HL-60 (cell line): ENCODE results near the gene SLC16A13.

ENCODE experiments used
- DNase-seq, 2 experiments: peaks; one replicate each; pipeline ENCODE4 v3.0.0-alpha.2; 2010 to 2020; ENCODE audit warnings: low read depth in 1 of 2, low spot score in 1 of 2
- H3K27ac ChIP-seq: fragments of 250-450 bp; sonication (Bioruptor Pico); replicated peaks from 2 replicates; pipeline ENCODE4 v1.5.1; 2020; ENCODE audit warnings: mild to moderate bottlenecking, moderate library complexity
- H3K27me3 ChIP-seq: fragments of 250-450 bp; sonication (Bioruptor Pico); 2 replicates; pipeline ENCODE4 v1.5.1; 2021; ENCODE audit warnings: mild to moderate bottlenecking, moderate library complexity; ENCODE audit not compliant: insufficient read depth, poor library complexity, severe bottlenecking
- H3K4me3 ChIP-seq: replicated peaks from 2 replicates; pipeline ENCODE4 v1.5.1; 2011; ENCODE audit warnings: mild to moderate bottlenecking, control low read depth, low read length; ENCODE audit not compliant: insufficient read depth
- CTCF ChIP-seq: IDR thresholded peaks from one replicate; pipeline ENCODE4 v1.5.1; 2011; ENCODE audit warnings: low read length, control low read depth, inconsistent platforms; ENCODE audit not compliant: insufficient read depth
- GABPA ChIP-seq: IDR thresholded peaks from 2 replicates; pipeline ENCODE4 v1.6.1; 2012; ENCODE audit warnings: low read depth
- POLR2AphosphoS5 ChIP-seq: IDR thresholded peaks from 2 replicates; pipeline ENCODE4 v1.6.1; 2012; ENCODE audit warnings: low read depth
- REST ChIP-seq: IDR thresholded peaks from 2 replicates; pipeline ENCODE4 v1.6.1; 2012; ENCODE audit warnings: low read depth; ENCODE audit not compliant: insufficient replicate concordance
- SPI1 ChIP-seq: IDR thresholded peaks from 2 replicates; pipeline ENCODE4 v1.6.1; 2012; ENCODE audit warnings: low read depth, mild to moderate bottlenecking, borderline replicate concordance

SLC16A13 gene

GRCh38 chr17:7042501-7043181 lies 6.8 kb downstream of the SLC16A13 start:
- Histone ChIP-seq H3K27ac (no peak overlapping the region), H3K4me3 (no peak overlapping the region), H3K27me3 (peaks cover 12% of the 10 kb centered on the region)
- no peak for DNase-seq
- TF ChIP-seq REST (no peak), POLR2AphosphoS5 (no peak), SPI1 (no peak), CTCF (no peak), GABPA (no peak)

- no peak overlapping the region for H3K4me3 ChIP-seq
- DNase-seq: no peak
- H3K27me3 ChIP-seq: peaks cover 12% of the 10 kb centered on the region
- H3K27ac ChIP-seq: no peak overlapping the region
- TF ChIP-seq REST: no peak
- TF ChIP-seq POLR2AphosphoS5: no peak
- no peak for TF ChIP-seq SPI1
- TF ChIP-seq CTCF: no peak
- TF ChIP-seq GABPA: no peak
Observed at GRCh38 chr17:7043182-7043496, 7.3 kb downstream of the SLC16A13 start.

- TF ChIP-seq SPI1: no peak
- no peak for TF ChIP-seq CTCF
- TF ChIP-seq POLR2AphosphoS5: no peak
- TF ChIP-seq REST: no peak
- TF ChIP-seq GABPA: no peak
- Histone ChIP-seq H3K4me3 (no peak within 1 kb of the TSS), H3K27me3 (peaks cover 12% of the 10 kb centered on the region), H3K27ac (no peak within 1 kb of the TSS)
- DNase-seq: no peak
Observed at GRCh38 chr17:7043497-7044198, 7.8 kb downstream of the SLC16A13 start, which contains the start of gene SLC16A11. Gene SLC16A11 (minus strand): TSS chr17:7044092. CDS start chr17:7043513, 579 bp downstream.
